GM19099 (cell line): Measurements from ENCODE around the gene PEX11A.

ENCODE experiments used
- POLR2A ChIP-seq: IDR thresholded peaks from 3 replicates; pipeline ENCODE4 v1.6.1; 2011; ENCODE audit warnings: low read depth; ENCODE audit not compliant: insufficient read length; ENCODE audit errors: extremely low read depth

PEX11A gene

GRCh38 chr15:89666184-89666857 lies 24.2 kb downstream of the PEX11A start:
- no peak for TF ChIP-seq POLR2A

GRCh38 chr15:89665449-89666181 lies 24.9 kb downstream of the PEX11A start:
- no peak for TF ChIP-seq POLR2A

- no peak for TF ChIP-seq POLR2A
These were observed 25.9 kb downstream of the PEX11A start for GRCh38 chr15:89664441-89665350.

- no peak for TF ChIP-seq POLR2A
These were observed 27.5 kb downstream of the PEX11A start for GRCh38 chr15:89662893-89663626.

- no peak for TF ChIP-seq POLR2A
These were observed 30.0 kb downstream of the PEX11A start for GRCh38 chr15:89660556-89660955.

- no peak for TF ChIP-seq POLR2A
These were observed 31.3 kb downstream of the PEX11A start for GRCh38 chr15:89659295-89659694.

GRCh38 chr15:89657686-89658200 lies 32.8 kb downstream of the PEX11A start:
- no peak for TF ChIP-seq POLR2A

GRCh38 chr15:89656116-89656815 lies 34.3 kb downstream of the PEX11A start:
- TF ChIP-seq POLR2A, result no peak

- TF ChIP-seq POLR2A, result no peak
These were observed 35.4 kb downstream of the PEX11A start, which contains the start of gene KIF7 for GRCh38 chr15:89654847-89655805. TSS of gene KIF7 (minus strand) at chr15:89655467. CDS start at chr15:89652930, 2,537 bp downstream.

GRCh38 chr15:89654301-89654761 lies 36.2 kb downstream of the PEX11A start:
- TF ChIP-seq POLR2A, result no peak

GRCh38 chr15:89653578-89653977 lies 37.0 kb downstream of the PEX11A start:
- TF ChIP-seq POLR2A, result no peak

GRCh38 chr15:89652666-89653065 lies 37.9 kb downstream of the PEX11A start:
- TF ChIP-seq POLR2A, result no peak

- TF ChIP-seq POLR2A, result no peak
These were observed 38.4 kb downstream of the PEX11A start for GRCh38 chr15:89652131-89652530.
